Activated CD8-positive, alpha-beta T cell treated with anti-CD3 and anti-CD28 coated beads for 36 hours (primary cell): ENCODE results near the gene SNX25. TPM values are rescaled to one million over a fixed set of nuclear protein-coding genes. Genes with fewer than 3 reads are reported as not detected.

ENCODE experiments used
- ATAC-seq: fragments of 200-7000 bp; cut with Tn5 transposase; one replicate; pipeline ENCODE4 v1.10.0; 2021; ENCODE audit warnings: mild to moderate bottlenecking, moderate library complexity
- CTCF ChIA-PET: fragments of 350-600 bp; sonication (Branson Sonifier 250); formaldehyde crosslinking; loops from one replicate; lab custom pipeline; 2021; ENCODE audit warnings: antibody characterized with exemption; lab: Charles Lee
- POLR2A ChIA-PET: fragments of 350-600 bp; sonication (Branson Sonifier 250); formaldehyde crosslinking; loops from one replicate; lab custom pipeline; 2021; ENCODE audit warnings: antibody characterized with exemption; lab: Charles Lee
- DNase-seq: peaks from one replicate; pipeline ENCODE4 v3.0.0-alpha.2; 2020
- H3K27ac Mint-ChIP-seq: one replicate; pipeline ENCODE4 v1.8.0; 2021; ENCODE audit warnings: mild to moderate bottlenecking, mixed read lengths
- H3K27me3 Mint-ChIP-seq: one replicate; pipeline ENCODE4 v1.8.0; 2021; ENCODE audit warnings: mixed read lengths
- H3K36me3 Mint-ChIP-seq: one replicate; pipeline ENCODE4 v1.8.0; 2021; ENCODE audit warnings: low read depth, mixed read lengths
- H3K4me1 Mint-ChIP-seq: one replicate; pipeline ENCODE4 v1.8.0; 2021; ENCODE audit warnings: low read depth, mixed read lengths
- H3K4me3 Mint-ChIP-seq: one replicate; pipeline ENCODE4 v1.8.0; 2021; ENCODE audit warnings: mild to moderate bottlenecking, moderate library complexity, mixed read lengths
- H3K9me3 Mint-ChIP-seq: one replicate; pipeline ENCODE4 v1.8.0; 2021; ENCODE audit warnings: mixed read lengths
- intact Hi-C: fragments of 100-400 bp; cut with micrococcal nuclease; formaldehyde crosslinking; loops from one replicate; pipeline ENCODE4 v1.10.0; 2022
- total RNA-seq, 2 experiments: library from RNA; stranded (reverse); gene quantifications; one replicate each; pipeline ENCODE4 v1.2.3, GENCODE V29; 2021
- TF ChIP-seq, protein P1 (sequence below): fragments of 200-600 bp; IDR thresholded peaks from one replicate; pipeline ENCODE4 v1.8.0; 2022; ENCODE audit warnings: antibody characterized with exemption, mild to moderate bottlenecking

The SNX25 gene
- total RNA-seq, 2 experiments from 2014 or later = 24.0 to 24.3 TPM

DNA sequence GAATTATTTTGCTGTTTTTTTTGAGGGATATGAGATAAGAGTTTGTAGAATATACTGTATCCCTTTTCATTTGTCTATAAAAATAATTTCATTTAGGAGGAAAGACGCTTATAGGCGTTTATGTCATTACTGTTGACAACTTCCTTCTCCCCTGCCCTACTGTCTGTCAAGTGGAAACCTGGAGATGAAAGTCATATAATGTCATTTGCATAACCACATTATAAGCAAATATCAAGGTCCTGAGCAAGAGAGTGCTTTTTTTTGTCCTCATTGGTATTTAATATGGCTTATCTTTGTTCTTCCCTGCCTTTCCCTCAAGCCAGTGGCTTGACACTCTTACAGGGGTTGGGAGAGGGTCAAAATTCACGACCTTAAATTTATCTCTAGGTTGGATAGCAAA, 130.5 kb downstream of the SNX25 start:
- H3K9me3 Mint-ChIP-seq = peaks cover 2% of the 10 kb centered on the region
- DNase-seq (no peak), ATAC-seq (no peak)
- intact Hi-C loops = no loop called here
- H3K36me3 Mint-ChIP-seq = peaks cover 38% of the 10 kb centered on the region
- ChIA-PET CTCF (no interaction called here), POLR2A (no interaction called here)
- TF ChIP-seq, protein P1, sequence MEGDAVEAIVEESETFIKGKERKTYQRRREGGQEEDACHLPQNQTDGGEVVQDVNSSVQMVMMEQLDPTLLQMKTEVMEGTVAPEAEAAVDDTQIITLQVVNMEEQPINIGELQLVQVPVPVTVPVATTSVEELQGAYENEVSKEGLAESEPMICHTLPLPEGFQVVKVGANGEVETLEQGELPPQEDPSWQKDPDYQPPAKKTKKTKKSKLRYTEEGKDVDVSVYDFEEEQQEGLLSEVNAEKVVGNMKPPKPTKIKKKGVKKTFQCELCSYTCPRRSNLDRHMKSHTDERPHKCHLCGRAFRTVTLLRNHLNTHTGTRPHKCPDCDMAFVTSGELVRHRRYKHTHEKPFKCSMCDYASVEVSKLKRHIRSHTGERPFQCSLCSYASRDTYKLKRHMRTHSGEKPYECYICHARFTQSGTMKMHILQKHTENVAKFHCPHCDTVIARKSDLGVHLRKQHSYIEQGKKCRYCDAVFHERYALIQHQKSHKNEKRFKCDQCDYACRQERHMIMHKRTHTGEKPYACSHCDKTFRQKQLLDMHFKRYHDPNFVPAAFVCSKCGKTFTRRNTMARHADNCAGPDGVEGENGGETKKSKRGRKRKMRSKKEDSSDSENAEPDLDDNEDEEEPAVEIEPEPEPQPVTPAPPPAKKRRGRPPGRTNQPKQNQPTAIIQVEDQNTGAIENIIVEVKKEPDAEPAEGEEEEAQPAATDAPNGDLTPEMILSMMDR = no peak
- H3K4me3 Mint-ChIP-seq = no peak overlapping the region
- no peaks in the 10 kb centered on the region for H3K27me3 Mint-ChIP-seq
- peaks cover 34% of the 10 kb centered on the region for H3K4me1 Mint-ChIP-seq
- H3K27ac Mint-ChIP-seq = no peak overlapping the region

DNA sequence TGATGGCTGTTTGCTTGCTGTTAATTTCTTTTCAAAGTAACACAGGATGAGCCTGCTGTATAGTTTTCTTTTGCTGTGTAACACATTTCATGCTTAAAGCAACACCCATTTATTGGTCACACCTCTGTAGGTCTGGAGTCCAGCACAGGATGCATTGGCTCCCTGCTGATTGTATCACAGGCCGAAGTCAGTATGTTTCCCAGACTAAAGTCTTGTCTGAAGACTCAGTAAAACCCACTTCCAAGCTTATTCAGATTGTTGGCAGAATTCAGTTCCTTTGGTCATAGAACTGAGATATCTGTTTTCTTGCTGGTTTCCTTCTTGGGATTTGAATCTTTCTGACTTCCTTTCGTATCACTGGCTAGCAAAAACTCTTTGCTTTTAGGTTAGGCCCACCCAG, 132.0 kb downstream of the SNX25 start:
- intact Hi-C loops = no loop called here
- ChIA-PET POLR2A (no interaction called here), CTCF (interaction anchor here (0.8 kb wide), 1 partner anchor 54 kb away, joined by 4 read pairs; the partner anchor contains the start of gene LRP2BP)
- Mint-ChIP-seq H3K27me3 (no peaks in the 10 kb centered on the region), H3K27ac (peak overlapping the region; percentile 51), H3K4me3 (no peak overlapping the region), H3K4me1 (peaks cover 39% of the 10 kb centered on the region), H3K9me3 (peaks cover 2% of the 10 kb centered on the region), H3K36me3 (peaks cover 37% of the 10 kb centered on the region)
- ATAC-seq = no peak
- TF ChIP-seq, protein P1 = no peak
- no peak for DNase-seq

DNA sequence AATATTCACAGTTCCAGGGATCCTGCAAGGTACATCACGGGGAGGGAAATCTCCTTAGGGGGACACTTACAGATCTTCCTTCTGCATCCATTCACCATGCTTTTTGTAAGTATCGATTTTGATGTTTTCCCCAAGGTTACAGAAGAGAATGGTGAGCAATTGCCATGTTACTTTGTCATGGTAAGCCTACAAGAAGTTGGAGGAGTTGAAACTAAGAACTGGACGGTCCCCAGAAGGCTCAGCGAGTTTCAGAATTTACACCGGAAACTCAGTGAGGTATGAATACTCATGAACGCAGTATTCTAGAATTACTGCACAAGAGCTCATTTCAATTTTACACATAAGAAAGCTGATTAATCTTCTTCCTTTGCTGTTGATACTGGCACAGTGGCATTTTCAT, 132.4 kb downstream of the SNX25 start:
- intact Hi-C loops = no loop called here
- Mint-ChIP-seq H3K4me3 (no peak overlapping the region), H3K4me1 (peaks cover 39% of the 10 kb centered on the region), H3K9me3 (peaks cover 2% of the 10 kb centered on the region), H3K36me3 (peaks cover 37% of the 10 kb centered on the region), H3K27me3 (no peaks in the 10 kb centered on the region), H3K27ac (peak overlapping the region; percentile 35)
- peak; percentile 60 for ATAC-seq
- TF ChIP-seq, protein P1 = no peak
- DNase-seq = peak; percentile 18
- POLR2A ChIA-PET = no interaction called here
- CTCF ChIA-PET = interaction anchor here (0.8 kb wide), 1 partner anchor 54 kb away, joined by 4 read pairs; the partner anchor contains the start of gene LRP2BP

DNA sequence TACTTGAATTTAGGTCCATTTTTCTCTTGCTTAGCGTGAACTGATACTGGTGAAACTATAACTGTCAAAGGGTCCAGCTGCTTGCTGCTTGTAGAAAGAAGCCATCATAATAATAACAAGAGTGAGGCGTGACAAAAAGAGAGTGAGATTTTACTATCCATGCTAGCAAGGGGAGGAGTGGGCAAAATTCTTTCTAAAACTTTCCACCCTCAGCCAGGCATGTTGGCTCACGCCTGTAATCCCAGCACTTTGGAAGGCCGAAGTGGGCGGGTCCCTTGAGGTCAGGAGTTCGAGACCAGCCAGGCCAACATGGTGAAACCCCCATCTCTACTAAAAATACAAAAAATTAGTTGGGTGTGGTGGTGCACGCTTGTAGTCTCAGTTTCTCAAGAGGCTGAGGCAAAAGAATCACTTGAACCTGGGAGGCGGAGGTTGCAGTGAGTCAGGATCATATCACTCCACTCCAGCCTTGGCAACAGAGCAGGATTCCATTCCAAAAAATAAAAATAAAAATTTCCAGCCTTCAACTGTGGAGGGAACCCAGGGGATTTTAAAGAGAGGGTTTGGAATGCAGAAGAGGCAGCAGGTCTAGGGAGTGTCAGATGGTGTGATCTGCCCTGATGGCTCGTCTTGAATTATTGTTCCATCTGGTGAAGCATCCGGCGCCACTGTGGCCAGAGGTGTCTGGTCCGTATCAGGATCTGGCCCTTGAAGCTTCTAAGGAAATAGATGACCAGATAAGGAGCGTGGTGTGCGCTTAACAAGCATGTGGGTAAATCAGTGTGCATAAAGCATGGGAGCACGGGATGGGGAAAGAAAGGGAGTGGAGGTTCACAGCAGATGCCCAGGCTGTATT, 134.6 kb downstream of the SNX25 start:
- CTCF ChIA-PET = no interaction called here
- no peak for ATAC-seq

More for the DNA sequence above, 134.6 kb downstream of the SNX25 start:
- DNase-seq = no peak
- no peaks in the 10 kb centered on the region for H3K27me3 Mint-ChIP-seq
- H3K4me3 Mint-ChIP-seq = no peak overlapping the region
- peak overlapping the region; percentile 88 for H3K27ac Mint-ChIP-seq
- intact Hi-C loops = no loop called here
- peaks cover 38% of the 10 kb centered on the region for H3K36me3 Mint-ChIP-seq
- no peaks in the 10 kb centered on the region for H3K9me3 Mint-ChIP-seq
- POLR2A ChIA-PET = no interaction called here
- TF ChIP-seq, protein P1 = no peak
- peaks cover 39% of the 10 kb centered on the region for H3K4me1 Mint-ChIP-seq
